Measurements from ENCODE around the gene SBF2.
"Not testable (repeated sequence)": the region's sequence is repeated elsewhere in the genome, so short reads cannot be mapped to it uniquely, and the experiment has no call there.

SBF2 gene

GRCh38 chr11:10108915-10109680 lies 184.9 kb downstream of the SBF2 start:
- DNase-seq, result no peak

- no peak for DNase-seq
Observed at GRCh38 chr11:10107497-10107896, 186.5 kb downstream of the SBF2 start.

GRCh38 chr11:10097615-10098014 lies 196.4 kb downstream of the SBF2 start:
- no peak for DNase-seq

DNA sequence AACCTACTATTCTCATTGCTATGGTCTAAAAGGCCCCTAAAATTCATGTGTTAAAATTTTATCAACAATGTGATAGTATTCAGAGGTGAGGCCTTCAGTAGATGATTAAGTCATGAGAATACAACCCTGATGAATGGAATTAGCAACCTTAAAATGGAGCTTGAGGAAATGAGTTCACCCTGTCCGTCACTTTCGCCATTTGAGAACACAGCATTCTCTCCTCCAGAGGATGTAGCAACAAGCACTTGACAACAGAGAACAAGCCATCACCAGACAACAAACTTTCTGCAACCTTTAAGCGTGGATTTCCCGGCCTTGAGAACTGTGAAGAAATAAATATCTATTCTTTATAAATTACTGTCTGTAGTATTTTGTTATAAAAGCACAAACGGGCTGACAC lies 197.0 kb downstream of the SBF2 start:
- no peak for DNase-seq

GRCh38 chr11:10095412-10096208 lies 198.4 kb downstream of the SBF2 start:
- no peak for DNase-seq

- DNase-seq, result no peak
Observed at GRCh38 chr11:10092426-10092825, 201.6 kb downstream of the SBF2 start.

GRCh38 chr11:10091314-10092045 lies 202.5 kb downstream of the SBF2 start:
- no peak for DNase-seq

DNA sequence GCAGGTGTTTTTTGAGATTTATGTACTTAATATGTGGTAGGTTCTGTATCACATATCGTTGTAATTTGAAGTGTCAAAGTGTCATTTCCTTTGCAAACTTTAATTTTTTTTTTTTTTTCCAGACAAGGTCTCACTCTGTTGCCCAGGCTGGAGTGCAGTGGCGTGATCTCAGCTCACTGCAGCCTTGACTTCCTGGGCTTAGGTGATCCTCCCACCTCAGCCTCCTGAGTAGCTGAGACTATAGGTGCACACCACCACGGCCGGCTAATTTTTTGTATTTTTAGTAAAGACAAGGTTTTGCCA lies 206.1 kb downstream of the SBF2 start:
- not testable (repeated sequence) for DNase-seq

GRCh38 chr11:10087186-10087922 lies 206.7 kb downstream of the SBF2 start:
- DNase-seq, result no peak

DNA sequence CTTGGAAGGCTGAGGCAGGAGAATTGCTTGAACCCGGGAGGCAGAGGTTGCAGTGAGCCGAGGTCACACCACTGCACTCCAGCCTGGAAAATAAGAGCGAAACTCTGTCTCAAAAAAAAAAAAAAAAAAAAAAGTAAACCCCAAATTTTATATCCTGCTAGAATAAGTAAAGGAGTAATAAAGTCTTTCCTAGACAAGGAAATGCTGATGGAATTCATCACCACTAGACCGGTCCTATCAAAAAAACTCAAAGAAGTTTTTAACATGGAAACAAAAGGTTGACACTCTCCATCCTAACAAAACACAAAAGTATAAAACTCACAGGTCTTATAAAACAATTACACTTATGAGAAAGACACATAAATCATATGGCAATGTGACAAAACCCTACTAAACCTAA lies 213.9 kb downstream of the SBF2 start:
- no peak for DNase-seq

DNA sequence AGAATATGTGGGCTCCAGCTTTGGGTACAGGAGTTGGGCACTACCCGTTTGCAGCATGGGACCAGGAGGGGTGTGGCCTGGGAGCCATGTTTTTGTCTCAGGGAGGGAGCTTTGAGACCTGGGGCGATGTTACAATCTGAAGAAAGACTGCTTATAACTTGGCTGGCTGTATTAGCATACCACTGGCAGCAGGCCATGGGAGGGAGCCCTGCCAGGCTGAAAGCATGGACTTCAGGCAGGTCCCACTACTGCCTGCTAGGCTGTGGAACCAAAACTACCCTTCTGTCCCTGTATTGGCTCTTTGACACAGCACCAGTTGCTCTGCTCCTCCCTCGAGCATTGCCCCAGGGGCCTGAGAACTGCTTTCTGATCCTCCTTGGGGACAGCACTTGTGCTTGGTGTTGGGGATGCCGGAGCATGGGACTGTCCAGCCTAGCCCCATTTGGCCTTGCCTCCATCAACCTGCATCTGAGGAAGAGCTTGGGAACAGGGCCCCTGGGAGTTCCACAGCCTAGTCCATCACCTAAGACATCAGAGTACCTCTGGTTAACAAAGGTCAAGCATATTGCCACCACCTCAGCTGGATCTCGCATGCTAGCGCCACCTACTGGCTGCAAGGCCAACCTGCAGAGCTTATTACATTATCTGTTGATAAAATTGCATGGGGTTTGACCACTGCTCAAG lies 217.4 kb downstream of the SBF2 start:
- peak; percentile 57 for DNase-seq

- no peak for DNase-seq
Observed at GRCh38 chr11:10075141-10075540, 218.9 kb downstream of the SBF2 start.

GRCh38 chr11:10072841-10073240 lies 221.2 kb downstream of the SBF2 start:
- no peak for DNase-seq

- no peak for DNase-seq
Observed at GRCh38 chr11:10072142-10072541, 221.9 kb downstream of the SBF2 start.

DNA sequence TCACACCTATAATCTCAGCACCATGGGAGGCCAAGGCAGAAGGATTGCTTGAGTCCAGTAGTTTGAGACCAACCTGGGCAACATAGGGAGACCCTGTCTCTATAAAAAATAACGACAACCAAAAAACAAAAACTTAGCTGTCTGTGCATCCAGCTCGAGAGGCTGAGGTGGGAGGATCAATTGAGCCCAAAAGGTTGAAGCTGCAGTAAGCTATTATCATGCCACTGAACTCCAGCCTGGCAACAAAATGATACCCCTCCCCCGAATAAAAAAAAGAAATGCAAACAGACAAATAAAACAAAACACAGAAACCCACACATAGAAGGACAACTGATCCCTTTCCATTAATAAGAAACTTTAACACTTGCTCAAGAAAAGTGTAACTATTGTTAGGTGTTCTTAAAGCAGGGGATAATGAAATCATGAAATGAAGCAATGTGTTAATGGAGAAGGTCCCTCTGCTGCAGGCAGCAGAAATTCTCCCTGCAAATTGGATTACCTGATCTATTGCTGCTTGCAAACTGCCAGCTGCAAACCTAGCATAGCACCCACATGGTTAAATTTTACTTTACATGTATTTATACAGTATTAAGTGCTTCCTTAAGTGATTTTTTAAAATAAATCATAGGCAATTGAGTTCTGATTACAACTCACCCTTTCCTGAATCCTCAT lies 226.3 kb downstream of the SBF2 start:
- DNase-seq, result no peak

- DNase-seq, result no peak
Observed at GRCh38 chr11:10066441-10066840, 227.6 kb downstream of the SBF2 start.

DNA sequence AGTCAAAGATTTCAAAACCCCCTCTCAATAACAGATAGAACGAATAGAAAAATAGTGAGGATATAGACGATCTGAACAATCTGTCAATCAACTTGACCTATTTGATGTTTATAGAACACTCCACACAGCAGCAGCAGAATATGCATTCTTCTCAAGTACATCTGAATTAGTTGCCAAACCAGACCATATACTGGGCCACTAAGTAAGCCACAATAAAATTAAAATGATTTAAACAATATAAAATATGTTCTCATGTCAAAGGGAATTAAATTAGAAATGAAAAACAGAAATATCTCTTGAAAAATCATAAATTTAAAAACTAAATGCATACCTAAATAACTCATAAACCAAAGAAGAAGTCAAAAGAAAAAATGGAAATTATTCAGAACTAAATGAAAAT lies 229.2 kb downstream of the SBF2 start:
- DNase-seq, result no peak

DNA sequence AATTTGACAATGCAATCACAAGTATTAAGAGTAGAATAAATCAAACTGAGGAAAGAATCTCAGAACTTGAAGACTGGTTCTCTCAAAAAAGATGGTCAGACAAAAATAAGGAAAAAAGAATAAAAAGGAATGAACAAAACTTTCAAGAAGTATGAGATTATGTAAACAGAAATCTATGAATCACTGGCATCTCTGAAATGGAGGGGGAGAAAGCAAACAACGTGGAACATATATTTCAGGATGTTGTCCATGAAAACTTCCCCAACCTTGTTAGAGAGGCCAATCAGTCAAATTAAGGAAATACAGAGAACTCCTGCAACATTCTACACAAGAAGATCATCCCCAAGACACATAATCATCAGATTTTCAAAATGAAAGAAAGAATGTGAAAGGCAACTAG lies 235.7 kb downstream of the SBF2 start:
- no peak for DNase-seq

- no peak for DNase-seq
Observed at GRCh38 chr11:10051868-10052586, 242.0 kb downstream of the SBF2 start.

GRCh38 chr11:10050561-10050960 lies 243.5 kb downstream of the SBF2 start:
- DNase-seq, result no peak

GRCh38 chr11:10049756-10050155 lies 244.3 kb downstream of the SBF2 start:
- no peak for DNase-seq
